SK-N-SH (cell line): ENCODE measurements around the gene ZNF607. TPM values are rescaled to one million over a fixed set of nuclear protein-coding genes. Genes with fewer than 3 reads are reported as not detected.
A peak's percentile ranks its signal among the peaks of the same experiment; 100 is the strongest.

ENCODE experiments used
- CTCF ChIA-PET: fragments of 300-600, 350-600 bp; formaldehyde crosslinking; extraction: SDS; loops from one replicate; lab custom pipeline; 2021; lab: Yijun Ruan, JAX
- POLR2A ChIA-PET: fragments of 350-600 bp; sonication (Branson Sonifier 250); formaldehyde crosslinking; extraction: SDS; loops from one replicate; lab custom pipeline; 2020; ENCODE audit warnings: antibody characterized with exemption, inconsistent platforms; lab: Yijun Ruan, JAX
- DNase-seq: peaks from one replicate; pipeline ENCODE4 v3.0.0; 2012
- H2AFZ ChIP-seq: fragments of 200-600 bp; sonication (generic); 2 replicates; pipeline ENCODE4 v1.8.1; 2016; ENCODE audit warnings: antibody characterized with exemption, mild to moderate bottlenecking, low read depth
- H3F3A ChIP-seq: fragments of 200-600 bp; sonication (generic); replicated peaks from 2 replicates; pipeline ENCODE3; 2016; ENCODE audit warnings: antibody characterized with exemption, mild to moderate bottlenecking; ENCODE audit not compliant: insufficient read depth
- H3K27ac ChIP-seq, 2 experiments: fragments of 200-500 bp in 1 of 2; fragments of 200-600 bp in 1 of 2; sonication (Bioruptor generic) in 1 of 2; sonication (generic), shearing (Covaris generic) in 1 of 2; 2 replicates each; pipeline versions ENCODE4 v1.5.1 to v1.6.1; 2014 to 2016; ENCODE audit warnings: low read depth in 2 of 2, inconsistent platforms in 1 of 2, low read length in 1 of 2, mild to moderate bottlenecking in 1 of 2, mixed read lengths in 1 of 2
- H3K27me3 ChIP-seq: fragments of 200-600 bp; sonication (generic), shearing (Covaris generic); 2 replicates; pipeline ENCODE4 v1.6.1; 2016; ENCODE audit warnings: mixed run types; ENCODE audit not compliant: insufficient read depth
- H3K36me3 ChIP-seq, 2 experiments: fragments of 200-500 bp in 1 of 2; fragments of 200-600 bp in 1 of 2; sonication (Bioruptor generic) in 1 of 2; sonication (generic) in 1 of 2; replicated peaks in 1 of 2; 2 replicates each; pipeline versions ENCODE3 to v1.5.1; 2014 to 2016; ENCODE audit warnings: low read length in 1 of 2, mild to moderate bottlenecking in 1 of 2; ENCODE audit not compliant: insufficient read depth in 2 of 2, control insufficient read depth in 1 of 2
- H3K4me1 ChIP-seq, 2 experiments: fragments of 200-500 bp in 1 of 2; fragments of 200-600 bp in 1 of 2; sonication (Bioruptor generic) in 1 of 2; sonication (generic), shearing (Covaris generic) in 1 of 2; 2 replicates each; pipeline versions ENCODE4 v1.5.1 to v1.6.1; 2014 to 2016; ENCODE audit warnings: low read depth in 1 of 2, low read length in 1 of 2, mixed run types in 1 of 2; ENCODE audit not compliant: insufficient read depth in 2 of 2, control insufficient read depth in 1 of 2
- H3K4me2 ChIP-seq: fragments of 200-600 bp; sonication (generic), shearing (Covaris generic); 2 replicates; pipeline ENCODE4 v1.6.1; 2017; ENCODE audit warnings: mixed run types
- H3K4me3 ChIP-seq, 2 experiments: fragments of 200-500 bp in 1 of 2; fragments of 200-600 bp in 1 of 2; sonication (Bioruptor generic) in 1 of 2; sonication (generic), shearing (Covaris generic) in 1 of 2; 2 replicates each; pipeline versions ENCODE4 v1.5.1 to v1.8.1; 2014 to 2016; ENCODE audit warnings: low read depth in 2 of 2, inconsistent platforms in 1 of 2, low read length in 1 of 2, mild to moderate bottlenecking in 1 of 2, mixed read lengths in 1 of 2, moderate library complexity in 1 of 2
- H3K79me2 ChIP-seq: fragments of 200-600 bp; sonication (generic); 2 replicates; pipeline ENCODE4 v1.8.1; 2017; ENCODE audit warnings: mild to moderate bottlenecking; ENCODE audit not compliant: insufficient read depth
- H3K9ac ChIP-seq: fragments of 200-600 bp; sonication (generic); 2 replicates; pipeline ENCODE4 v1.6.1; 2017; ENCODE audit warnings: mixed run types
- H3K9me2 ChIP-seq: fragments of 200-600 bp; sonication (generic); 2 replicates; pipeline ENCODE4 v1.6.1; 2017; ENCODE audit warnings: mixed run types
- H3K9me3 ChIP-seq: fragments of 200-600 bp; sonication (generic); 2 replicates; pipeline ENCODE4 v1.6.1; 2017; ENCODE audit warnings: mixed run types, mild to moderate bottlenecking, moderate library complexity
- H4K20me1 ChIP-seq: fragments of 200-600 bp; sonication (generic); 2 replicates; pipeline ENCODE4 v1.6.1; 2017; ENCODE audit warnings: mild to moderate bottlenecking, mixed run types; ENCODE audit not compliant: insufficient read depth
- CHD2 ChIP-seq: fragments of 150-350 bp; IDR thresholded peaks from 2 replicates; pipeline ENCODE4 v1.6.1; 2018; ENCODE audit warnings: low read length; ENCODE audit not compliant: partially characterized antibody
- EP300 ChIP-seq, 2 experiments: IDR thresholded peaks; 2 replicates each; pipeline versions ENCODE4 v1.4.0 to v1.6.1; 2012; ENCODE audit warnings: borderline replicate concordance in 1 of 2, low read depth in 1 of 2, low read length in 1 of 2
- FOSL2 ChIP-seq: IDR thresholded peaks from 2 replicates; pipeline ENCODE4 v1.4.0; 2012; ENCODE audit warnings: low read depth, mild to moderate bottlenecking, moderate library complexity, borderline replicate concordance
- FOXM1 ChIP-seq: IDR thresholded peaks from 2 replicates; pipeline ENCODE4 v1.4.0; 2012; ENCODE audit warnings: low read depth, mild to moderate bottlenecking
- GATA2 ChIP-seq: sonication (generic); formaldehyde crosslinking; IDR thresholded peaks from 2 replicates; pipeline ENCODE4 v1.5.0; 2020; ENCODE audit warnings: mild to moderate bottlenecking, missing genetic modification reagents
- IRF3 ChIP-seq: fragments of 150-350 bp; IDR thresholded peaks from 2 replicates; pipeline ENCODE4 v1.6.1; 2016; ENCODE audit warnings: mild to moderate bottlenecking, low read depth, low read length
- JUND ChIP-seq: IDR thresholded peaks from 2 replicates; pipeline ENCODE4 v1.4.0; 2012
- MXI1 ChIP-seq: IDR thresholded peaks from 2 replicates; pipeline ENCODE4 v1.6.1; 2012; ENCODE audit warnings: mild to moderate bottlenecking, low read depth, low read length, improper control_type of control experiment
- NFIC ChIP-seq: IDR thresholded peaks from 2 replicates; pipeline ENCODE4 v1.4.0; 2012; ENCODE audit warnings: borderline replicate concordance
- NRF1 ChIP-seq: IDR thresholded peaks from 2 replicates; pipeline ENCODE4 v1.6.1; 2012; ENCODE audit warnings: low read depth, mild to moderate bottlenecking, low read length
- POLR2AphosphoS5 ChIP-seq: IDR thresholded peaks from 2 replicates; pipeline ENCODE4 v1.6.1; 2012; ENCODE audit warnings: low read depth, low read length
- RFX5 ChIP-seq: IDR thresholded peaks from 2 replicates; pipeline ENCODE4 v1.6.1; 2012; ENCODE audit warnings: mild to moderate bottlenecking, improper control_type of control experiment, low read length
- RXRA ChIP-seq: IDR thresholded peaks from 2 replicates; pipeline ENCODE4 v1.4.0; 2012; ENCODE audit warnings: low read depth, mild to moderate bottlenecking, borderline replicate concordance
- TAF1 ChIP-seq: IDR thresholded peaks from 2 replicates; pipeline ENCODE4 v1.6.1; 2012; ENCODE audit warnings: low read depth, mild to moderate bottlenecking, low read length, moderate library complexity, borderline replicate concordance
- USF1 ChIP-seq: IDR thresholded peaks from 2 replicates; pipeline ENCODE4 v1.4.0; 2012; ENCODE audit warnings: low read depth, borderline replicate concordance
- YY1 ChIP-seq: IDR thresholded peaks from 2 replicates; pipeline ENCODE4 v1.4.0; 2012; ENCODE audit warnings: low read depth, mild to moderate bottlenecking
- WGBS: methylation state at CpG from one replicate; pipeline ENCODE4 v1.1.6; 2017; ENCODE audit warnings: low lambda C conversion rate; 5-methylcytosine and 5-hydroxymethylcytosine counted together
- polyA plus RNA-seq, 3 experiments: library from polyadenylated mRNA; depleted of rRNA; stranded (reverse); fragments of >200 nt; gene quantifications; 2 replicates each; pipeline ENCODE4 v1.2.3, GENCODE V29; 2012

ZNF607 gene
- polyA plus RNA-seq, 1 of the 3 experiments (the other 2 are of a cell fraction): 2.0 TPM

- H3K27me3 ChIP-seq: no peaks in the 10 kb centered on the region
- H3K36me3 ChIP-seq: peaks cover 3 to 13% of the 10 kb centered on the region in 2 experiments
- peak; percentile 13 for DNase-seq
- POLR2A ChIA-PET: no interaction called here
- peaks cover 7% of the 10 kb centered on the region in 2 experiments; a peak in 2 of 4 replicates for H3K4me1 ChIP-seq
- CTCF ChIA-PET: no interaction called here
- no peak for TF ChIP-seq FOSL2
- TF ChIP-seq NFIC: no peak
- no peak for TF ChIP-seq YY1
- no peak for TF ChIP-seq TAF1
- no peak for TF ChIP-seq RFX5
- no peak for TF ChIP-seq MXI1
- no peak for TF ChIP-seq JUND
- no peak for TF ChIP-seq RXRA
- TF ChIP-seq, all 33 proteins: peak for 0
- peaks cover 8% of the 10 kb centered on the region for H3F3A ChIP-seq
- H3K4me3 ChIP-seq: peak overlapping the region; percentile 91 to 98
- H3K9me3 ChIP-seq: no peaks in the 10 kb centered on the region
- H3K9me2 ChIP-seq: 0 out of 2 replicates have a peak, but pooled peaks cover 3% of the 10 kb centered on the region
- no peak overlapping the region for H3K27ac ChIP-seq
- 85% methylated on average over 10 of the region's 10 CpGs for WGBS
- H2AFZ ChIP-seq: no peak overlapping the region; the same call in 1 of the 2 replicates
- H3K4me2 ChIP-seq: peak overlapping the region; percentile 96
- peak overlapping the region; percentile 82 for H3K9ac ChIP-seq
- H4K20me1 ChIP-seq: no peaks in the 10 kb centered on the region
- H3K79me2 ChIP-seq: peaks cover 18% of the 10 kb centered on the region
Measured at GRCh38 chr19:37718304-37718703, 1.3 kb downstream of the ZNF607 start.

GRCh38 chr19:37716140-37716539 lies 3.4 kb downstream of the ZNF607 start:
- no peaks in the 10 kb centered on the region for H3K9me3 ChIP-seq
- H3F3A ChIP-seq: peaks cover 8% of the 10 kb centered on the region
- no peak overlapping the region for H3K9ac ChIP-seq
- H3K9me2 ChIP-seq: no peaks in the 10 kb centered on the region
- no peaks in the 10 kb centered on the region for H4K20me1 ChIP-seq
- POLR2A ChIA-PET: no interaction called here
- H3K27ac ChIP-seq: no peak overlapping the region
- CTCF ChIA-PET: no interaction called here
- no peak for DNase-seq
- no peaks in the 10 kb centered on the region for H3K27me3 ChIP-seq
- WGBS: 100% methylated on average over 2 of the region's 2 CpGs
- no peak overlapping the region for H2AFZ ChIP-seq
- peaks cover 10 to 24% of the 10 kb centered on the region in 2 experiments for H3K36me3 ChIP-seq
- H3K79me2 ChIP-seq: peaks cover 18% of the 10 kb centered on the region
- peaks cover 7% of the 10 kb centered on the region in 2 experiments; a peak in 2 of 4 replicates for H3K4me1 ChIP-seq
- no peak overlapping the region for H3K4me2 ChIP-seq
- TF ChIP-seq CHD2 (no peak), FOSL2 (no peak), FOXM1 (no peak), USF1 (no peak), TAF1 (no peak), RXRA (no peak), RFX5 (no peak), GATA2 (no peak), NFIC (no peak), EP300 (IDR thresholded peaks at IDR 0.05; ENCODE audit: borderline replicate concordance in 1 of 2, low read depth in 1 of 2, low read length in 1 of 2) (no peak), POLR2AphosphoS5 (no peak), NRF1 (no peak), IRF3 (no peak)
- TF ChIP-seq, all 33 proteins: peak for 0
- no peak overlapping the region for H3K4me3 ChIP-seq
